Neural cell (in vitro differentiated cells): ENCODE results near the gene CHAF1B. TPM values are rescaled to one million over a fixed set of nuclear protein-coding genes. Genes with fewer than 3 reads are reported as not detected.

ENCODE experiments used
- H2AFZ ChIP-seq: fragments of 200-600, 300-800 bp; sonication (generic), shearing (Covaris generic); 2 replicates; pipeline ENCODE4 v1.6.0; 2014; ENCODE audit warnings: low read depth, mild to moderate bottlenecking, antibody characterized with exemption, low read length, moderate library complexity
- H3F3A ChIP-seq: fragments of 200-600 bp; shearing (Covaris generic); 2 replicates; pipeline ENCODE4 v1.6.1; 2016; ENCODE audit warnings: mild to moderate bottlenecking, moderate library complexity, mixed read lengths, antibody characterized with exemption, low read length; ENCODE audit not compliant: insufficient read depth, poor library complexity, severe bottlenecking
- H3K27ac ChIP-seq: fragments of 200-600, 300-800 bp; sonication (generic), shearing (Covaris generic); 2 replicates; pipeline ENCODE4 v1.5.1; 2014; ENCODE audit warnings: mild to moderate bottlenecking, low read length, moderate library complexity
- H3K27me3 ChIP-seq: fragments of 300-800, 200-600 bp; sonication (generic), shearing (Covaris generic); 2 replicates; pipeline ENCODE4 v1.6.0; 2014; ENCODE audit warnings: mild to moderate bottlenecking, low read depth, low read length, moderate library complexity; ENCODE audit not compliant: insufficient read depth
- H3K36me3 ChIP-seq: fragments of 300-800, 200-600 bp; sonication (generic), shearing (Covaris generic); 2 replicates; pipeline ENCODE4 v1.5.1; 2014; ENCODE audit warnings: mild to moderate bottlenecking, antibody characterized with exemption, low read length, moderate library complexity; ENCODE audit not compliant: insufficient read depth
- H3K4me2 ChIP-seq: fragments of 300-800, 200-600 bp; sonication (generic), shearing (Covaris generic); 2 replicates; pipeline ENCODE4 v1.6.0; 2014; ENCODE audit warnings: mild to moderate bottlenecking, low read length
- H3K4me3 ChIP-seq: fragments of 300-800, 200-600 bp; sonication (generic), shearing (Covaris generic); 2 replicates; pipeline ENCODE4 v1.5.1; 2014; ENCODE audit warnings: mild to moderate bottlenecking, low read length, moderate library complexity
- H3K79me2 ChIP-seq: fragments of 200-600 bp; shearing (Covaris generic); replicated peaks from 2 replicates; pipeline ENCODE4 v1.6.0; 2014; ENCODE audit warnings: mild to moderate bottlenecking, low read length, moderate library complexity; ENCODE audit not compliant: insufficient read depth
- H3K9ac ChIP-seq: fragments of 300-800, 200-600 bp; sonication (generic), shearing (Covaris generic); 2 replicates; pipeline ENCODE4 v1.6.1; 2016; ENCODE audit warnings: mild to moderate bottlenecking, low read length, mixed read lengths
- H3K9me2 ChIP-seq: fragments of 200-600 bp; shearing (Covaris generic); 2 replicates; pipeline ENCODE4 v1.6.1; 2016; ENCODE audit warnings: mild to moderate bottlenecking, low read length, mixed read lengths; ENCODE audit not compliant: insufficient read depth
- H3K9me3 ChIP-seq: fragments of 200-600, 300-800 bp; sonication (generic), shearing (Covaris generic); 2 replicates; pipeline ENCODE4 v1.6.1; 2016; ENCODE audit warnings: mild to moderate bottlenecking, mixed run types, low read length, moderate library complexity, mixed read lengths
- H4K20me1 ChIP-seq: fragments of 200-600 bp; shearing (Covaris generic); 2 replicates; pipeline ENCODE4 v1.6.1; 2016; ENCODE audit warnings: mild to moderate bottlenecking, mixed run types; ENCODE audit not compliant: insufficient read depth
- CTCF ChIP-seq: fragments of 450-650 bp; IDR thresholded peaks from 2 replicates; pipeline ENCODE4 v1.5.1; 2014; ENCODE audit warnings: antibody characterized with exemption, mild to moderate bottlenecking, moderate library complexity; ENCODE audit not compliant: poor library complexity, severe bottlenecking
- EP300 ChIP-seq: fragments of 450-650 bp; conservative IDR thresholded peaks from 2 replicates; pipeline ENCODE4 v1.6.1; 2014; ENCODE audit warnings: antibody characterized with exemption, mild to moderate bottlenecking, moderate library complexity; ENCODE audit not compliant: poor library complexity, severe bottlenecking
- EZH2 ChIP-seq: fragments of 200-600, 300-800 bp; shearing (Covaris generic), sonication (generic); IDR thresholded peaks from 2 replicates; pipeline ENCODE4 v1.6.1; 2014; ENCODE audit warnings: antibody characterized with exemption, low read length, borderline replicate concordance, mild to moderate bottlenecking; ENCODE audit not compliant: insufficient read depth, poor library complexity, severe bottlenecking
- MXI1 ChIP-seq: fragments of 450-650 bp; conservative IDR thresholded peaks from 2 replicates; pipeline ENCODE4 v1.6.1; 2014; ENCODE audit warnings: antibody characterized with exemption, mild to moderate bottlenecking; ENCODE audit not compliant: poor library complexity, severe bottlenecking
- POLR2AphosphoS5 ChIP-seq: IDR thresholded peaks from 2 replicates; pipeline ENCODE4 v1.6.1; 2012
- RAD21 ChIP-seq: fragments of 450-650 bp; conservative IDR thresholded peaks from 2 replicates; pipeline ENCODE4 v1.6.1; 2014; ENCODE audit warnings: antibody characterized with exemption, mild to moderate bottlenecking, moderate library complexity
- SMC3 ChIP-seq: fragments of 450-650 bp; conservative IDR thresholded peaks from 2 replicates; pipeline ENCODE4 v1.6.1; 2014; ENCODE audit warnings: antibody characterized with exemption, mild to moderate bottlenecking, moderate library complexity; ENCODE audit not compliant: poor library complexity
- TAF1 ChIP-seq: IDR thresholded peaks from 2 replicates; pipeline ENCODE4 v1.6.1; 2012; ENCODE audit warnings: low read depth
- polyA plus RNA-seq: library from polyadenylated mRNA; depleted of rRNA; stranded (reverse); fragments of >200 nt; gene quantifications from 2 replicates; pipeline ENCODE4 v1.2.3, GENCODE V29; 2014
- TF ChIP-seq, protein P1 (sequence below): IDR thresholded peaks from 2 replicates; pipeline ENCODE4 v1.6.1; 2012; ENCODE audit warnings: borderline replicate concordance

CHAF1B gene
- polyA plus RNA-seq, 1 donor from 2014 or later = 0.72 TPM

GRCh38 chr21:36422279-36423098, 37.3 kb downstream of the CHAF1B start:
- Histone ChIP-seq H3K27ac (no peak overlapping the region), H3K79me2 (no peaks in the 10 kb centered on the region), H3K4me3 (no peak overlapping the region), H4K20me1 (no peaks in the 10 kb centered on the region), H3K9ac (no peak overlapping the region), H3K9me3 (no peaks in the 10 kb centered on the region), H3K27me3 (no peaks in the 10 kb centered on the region), H3K9me2 (no peaks in the 10 kb centered on the region), H3K36me3 (no peaks in the 10 kb centered on the region), H2AFZ (no peak overlapping the region), H3F3A (no peaks in the 10 kb centered on the region), H3K4me2 (no peak overlapping the region)
- TF ChIP-seq RAD21 = no peak

- no peak overlapping the region for H3K9ac ChIP-seq
- H3K4me2 ChIP-seq = no peak overlapping the region
- no peak for TF ChIP-seq SMC3
- no peak for TF ChIP-seq EP300
- no peak for TF ChIP-seq TAF1
- TF ChIP-seq, protein P1, sequence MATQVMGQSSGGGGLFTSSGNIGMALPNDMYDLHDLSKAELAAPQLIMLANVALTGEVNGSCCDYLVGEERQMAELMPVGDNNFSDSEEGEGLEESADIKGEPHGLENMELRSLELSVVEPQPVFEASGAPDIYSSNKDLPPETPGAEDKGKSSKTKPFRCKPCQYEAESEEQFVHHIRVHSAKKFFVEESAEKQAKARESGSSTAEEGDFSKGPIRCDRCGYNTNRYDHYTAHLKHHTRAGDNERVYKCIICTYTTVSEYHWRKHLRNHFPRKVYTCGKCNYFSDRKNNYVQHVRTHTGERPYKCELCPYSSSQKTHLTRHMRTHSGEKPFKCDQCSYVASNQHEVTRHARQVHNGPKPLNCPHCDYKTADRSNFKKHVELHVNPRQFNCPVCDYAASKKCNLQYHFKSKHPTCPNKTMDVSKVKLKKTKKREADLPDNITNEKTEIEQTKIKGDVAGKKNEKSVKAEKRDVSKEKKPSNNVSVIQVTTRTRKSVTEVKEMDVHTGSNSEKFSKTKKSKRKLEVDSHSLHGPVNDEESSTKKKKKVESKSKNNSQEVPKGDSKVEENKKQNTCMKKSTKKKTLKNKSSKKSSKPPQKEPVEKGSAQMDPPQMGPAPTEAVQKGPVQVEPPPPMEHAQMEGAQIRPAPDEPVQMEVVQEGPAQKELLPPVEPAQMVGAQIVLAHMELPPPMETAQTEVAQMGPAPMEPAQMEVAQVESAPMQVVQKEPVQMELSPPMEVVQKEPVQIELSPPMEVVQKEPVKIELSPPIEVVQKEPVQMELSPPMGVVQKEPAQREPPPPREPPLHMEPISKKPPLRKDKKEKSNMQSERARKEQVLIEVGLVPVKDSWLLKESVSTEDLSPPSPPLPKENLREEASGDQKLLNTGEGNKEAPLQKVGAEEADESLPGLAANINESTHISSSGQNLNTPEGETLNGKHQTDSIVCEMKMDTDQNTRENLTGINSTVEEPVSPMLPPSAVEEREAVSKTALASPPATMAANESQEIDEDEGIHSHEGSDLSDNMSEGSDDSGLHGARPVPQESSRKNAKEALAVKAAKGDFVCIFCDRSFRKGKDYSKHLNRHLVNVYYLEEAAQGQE = no peak
- no peak for TF ChIP-seq MXI1
- no peak for TF ChIP-seq EZH2
- no peak for TF ChIP-seq CTCF
- TF ChIP-seq RAD21 = no peak
- TF ChIP-seq POLR2AphosphoS5 = no peak
- H2AFZ ChIP-seq = no peak overlapping the region
- no peaks in the 10 kb centered on the region for H3F3A ChIP-seq
- H3K79me2 ChIP-seq = no peaks in the 10 kb centered on the region
- no peaks in the 10 kb centered on the region for H3K9me3 ChIP-seq
- no peaks in the 10 kb centered on the region for H3K27me3 ChIP-seq
- no peaks in the 10 kb centered on the region for H3K9me2 ChIP-seq
- no peak overlapping the region for H3K27ac ChIP-seq
- H3K36me3 ChIP-seq = no peaks in the 10 kb centered on the region
- H3K4me3 ChIP-seq = no peak overlapping the region
- no peaks in the 10 kb centered on the region for H4K20me1 ChIP-seq
These were observed 38.7 kb downstream of the CHAF1B start for GRCh38 chr21:36423771-36424433.
